A673 (cell line): ENCODE data around the gene GCDH.

Experiments
- CTCF ChIP-seq: fragments of 300-800, 200-600 bp; sonication (generic); conservative IDR thresholded peaks from 2 replicates; pipeline ENCODE4 v1.5.1; 2017; ENCODE audit warnings: low read depth, mild to moderate bottlenecking, antibody characterized with exemption, low read length, moderate library complexity, mixed read lengths
- EZH2 ChIP-seq: fragments of 200-600 bp; sonication (generic); IDR thresholded peaks from 2 replicates; pipeline ENCODE4 v1.6.1; 2017; ENCODE audit warnings: borderline replicate concordance, low read depth, mild to moderate bottlenecking, mixed read lengths, antibody characterized with exemption, low read length; ENCODE audit not compliant: poor library complexity, severe bottlenecking

DNA sequence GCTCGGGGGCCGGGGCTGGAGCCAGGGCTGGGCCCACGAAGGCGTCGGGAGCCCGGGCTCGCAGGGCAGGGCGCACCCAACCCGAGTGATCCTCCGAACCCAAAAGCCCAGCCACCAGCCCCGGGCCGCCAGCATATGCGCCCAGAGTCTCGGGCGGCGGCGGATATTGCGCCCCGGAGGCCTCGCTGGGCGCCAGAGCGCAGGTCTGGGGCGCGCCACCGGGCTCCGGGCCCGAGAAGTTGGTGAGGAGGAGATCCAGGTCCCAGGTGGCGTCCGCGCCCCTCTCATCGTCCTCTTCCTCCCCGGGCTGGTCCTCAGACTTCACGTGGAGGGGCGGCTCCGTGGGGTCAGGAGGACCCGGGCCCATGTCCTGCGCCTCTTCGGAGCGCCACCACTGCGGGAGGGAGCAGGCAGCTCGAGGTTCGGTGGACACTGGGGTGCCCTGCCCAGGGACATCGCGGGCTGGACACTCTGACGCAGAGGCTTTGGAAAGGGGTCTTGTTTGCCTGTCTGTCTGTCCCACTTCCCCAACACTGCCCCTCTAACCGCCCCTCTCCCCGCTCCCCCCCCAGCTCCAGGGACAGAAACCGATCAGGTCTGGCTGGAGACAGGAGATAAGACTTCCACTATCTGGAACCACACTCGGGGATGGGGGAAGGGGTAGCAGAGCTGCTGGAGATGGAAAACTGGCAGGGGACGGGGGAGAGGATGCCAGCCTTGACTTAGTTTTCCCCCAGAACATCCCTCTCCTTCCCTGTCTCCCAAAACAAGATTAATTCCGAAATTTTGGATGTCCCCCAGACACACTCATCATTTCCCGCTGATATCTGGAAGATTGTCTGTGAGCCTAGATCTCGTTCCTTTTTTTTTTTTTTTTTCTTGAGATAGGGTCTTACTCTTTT, 5.0 kb upstream of the GCDH start:
- TF ChIP-seq CTCF (no peak), EZH2 (no peak)
